GM12891 (cell line): Measurements from ENCODE around the gene CAMTA1.

Experiments
- PAX5 ChIP-seq: IDR thresholded peaks from 2 replicates; pipeline ENCODE4 v1.6.1; 2011; ENCODE audit warnings: low read length, moderate library complexity, mild to moderate bottlenecking; ENCODE audit not compliant: insufficient read depth, severe bottlenecking
- POLR2A ChIP-seq: IDR thresholded peaks from 2 replicates; pipeline ENCODE4 v1.6.1; 2011; ENCODE audit warnings: low read depth, low read length, control low read depth
- POLR2AphosphoS5 ChIP-seq: IDR thresholded peaks from 2 replicates; pipeline ENCODE4 v1.6.1; 2011; ENCODE audit warnings: low read depth, low read length, control low read depth
- POU2F2 ChIP-seq: IDR thresholded peaks from 2 replicates; pipeline ENCODE4 v1.6.1; 2011; ENCODE audit warnings: low read depth, mild to moderate bottlenecking, control low read depth, low read length, moderate library complexity
- SPI1 ChIP-seq: IDR thresholded peaks from 2 replicates; pipeline ENCODE4 v1.6.1; 2011; ENCODE audit warnings: low read depth, low read length, control low read depth
- TAF1 ChIP-seq: IDR thresholded peaks from 2 replicates; pipeline ENCODE4 v1.6.1; 2011; ENCODE audit warnings: low read depth, low read length, control low read depth

DNA sequence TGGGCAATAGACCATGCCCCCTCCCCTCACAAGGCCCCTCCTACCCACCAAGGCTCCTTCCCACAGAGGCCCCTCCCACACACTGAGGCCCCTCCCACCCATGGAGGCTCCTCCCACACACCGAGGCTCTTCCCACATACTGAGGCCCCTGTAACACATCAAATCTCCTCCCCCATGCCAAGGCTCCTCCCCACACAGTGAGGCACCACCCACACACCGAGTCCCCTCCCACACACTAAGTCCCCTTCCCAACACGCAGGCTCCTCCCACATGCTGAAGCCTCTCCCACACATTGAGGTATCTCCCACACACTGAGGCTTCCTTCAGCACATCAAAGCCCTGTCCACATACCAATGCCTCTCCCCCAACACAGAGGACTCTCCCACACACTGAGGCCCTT is 391.8 kb downstream of the CAMTA1 start:
- TF ChIP-seq POLR2AphosphoS5, result no peak
- TF ChIP-seq POLR2A, result no peak
- TF ChIP-seq SPI1, result no peak
- TF ChIP-seq TAF1, result no peak
- no peak for TF ChIP-seq POU2F2
- TF ChIP-seq PAX5, result no peak
